IPS-15b (cell line): ENCODE measurements around the gene PTPRJ.
"Not testable (repeated sequence)": the region's sequence is repeated elsewhere in the genome, so short reads cannot be mapped to it uniquely, and the experiment has no call there.

ENCODE experiments used
- H3K27me3 ChIP-seq: one replicate; pipeline ENCODE4 v1.6.1; 2013; ENCODE audit warnings: low read length; ENCODE audit not compliant: control insufficient read depth, insufficient read depth
- H3K36me3 ChIP-seq: one replicate; pipeline ENCODE4 v1.6.1; 2013; ENCODE audit warnings: low read length; ENCODE audit not compliant: control insufficient read depth, insufficient read depth
- H3K4me1 ChIP-seq: one replicate; pipeline ENCODE4 v1.6.1; 2013; ENCODE audit warnings: mild to moderate bottlenecking, low read length; ENCODE audit not compliant: control insufficient read depth, insufficient read depth
- H3K4me3 ChIP-seq: one replicate; pipeline ENCODE4 v1.5.1; 2013; ENCODE audit warnings: low read depth, low read length
- H3K9ac ChIP-seq: one replicate; pipeline ENCODE4 v1.6.1; 2013; ENCODE audit warnings: low read depth, mild to moderate bottlenecking, low read length
- H3K9me3 ChIP-seq: one replicate; pipeline ENCODE4 v1.6.1; 2013; ENCODE audit warnings: mild to moderate bottlenecking, low read length; ENCODE audit not compliant: control insufficient read depth, insufficient read depth

Gene PTPRJ

GRCh38 chr11:47980088-47980906 lies at the start of gene PTPRJ:
TSS of gene PTPRJ (plus strand) at chr11:47980559. CDS start at chr11:47980913, 354 bp downstream.
- Histone ChIP-seq H3K27me3 (peaks cover 14% of the 10 kb centered on the region), H3K9me3 (no peaks in the 10 kb centered on the region), H3K4me3 (peak within 1 kb of the TSS; percentile 72), H3K4me1 (peaks cover 10% of the 10 kb centered on the region), H3K9ac (peak within 1 kb of the TSS; percentile 77), H3K36me3 (no peaks in the 10 kb centered on the region)

- no peak overlapping the region for H3K4me3 ChIP-seq
- H3K9ac ChIP-seq, result no peak overlapping the region
- H3K9me3 ChIP-seq, result no peaks in the 10 kb centered on the region
- H3K36me3 ChIP-seq, result no peaks in the 10 kb centered on the region
- H3K27me3 ChIP-seq, result no peaks in the 10 kb centered on the region
- peaks cover 7% of the 10 kb centered on the region for H3K4me1 ChIP-seq
Measured at GRCh38 chr11:47932544-47932943, 47.8 kb upstream of the PTPRJ start.

GRCh38 chr11:47933797-47934196 lies 46.6 kb upstream of the PTPRJ start:
- H3K36me3 ChIP-seq, H3K9ac ChIP-seq, H3K4me1 ChIP-seq, H3K27me3 ChIP-seq, H3K4me3 ChIP-seq, H3K9me3 ChIP-seq: not testable (repeated sequence)

- H3K9me3 ChIP-seq, result no peaks in the 10 kb centered on the region
- H3K36me3 ChIP-seq, result no peaks in the 10 kb centered on the region
- H3K4me3 ChIP-seq, result no peak overlapping the region
- no peaks in the 10 kb centered on the region for H3K27me3 ChIP-seq
- H3K4me1 ChIP-seq, result no peaks in the 10 kb centered on the region
- H3K9ac ChIP-seq, result no peak overlapping the region
Measured at GRCh38 chr11:47938791-47939560, 41.4 kb upstream of the PTPRJ start.

GRCh38 chr11:47940904-47941649 lies 39.3 kb upstream of the PTPRJ start:
- Histone ChIP-seq H3K4me1 (peaks cover 6% of the 10 kb centered on the region), H3K9me3 (no peaks in the 10 kb centered on the region), H3K36me3 (no peaks in the 10 kb centered on the region)

GRCh38 chr11:47941907-47942558 lies 38.3 kb upstream of the PTPRJ start:
- Histone ChIP-seq H3K9ac (no peak overlapping the region), H3K36me3 (no peaks in the 10 kb centered on the region), H3K4me3 (no peak overlapping the region), H3K9me3 (no peaks in the 10 kb centered on the region), H3K27me3 (no peaks in the 10 kb centered on the region), H3K4me1 (peaks cover 10% of the 10 kb centered on the region)

More at GRCh38 chr11:47940904-47941649, 39.3 kb upstream of the PTPRJ start:
- Histone ChIP-seq H3K9ac (no peak overlapping the region), H3K27me3 (no peaks in the 10 kb centered on the region), H3K4me3 (no peak overlapping the region)

GRCh38 chr11:47943721-47944586 lies 36.4 kb upstream of the PTPRJ start:
- H3K36me3 ChIP-seq, result no peaks in the 10 kb centered on the region
- no peaks in the 10 kb centered on the region for H3K27me3 ChIP-seq
- peak overlapping the region; percentile 35 for H3K4me3 ChIP-seq
- peaks cover 13% of the 10 kb centered on the region for H3K4me1 ChIP-seq
- peak overlapping the region; percentile 5 for H3K9ac ChIP-seq
- H3K9me3 ChIP-seq, result no peaks in the 10 kb centered on the region

- Histone ChIP-seq H3K36me3 (no peaks in the 10 kb centered on the region), H3K9ac (no peak overlapping the region), H3K4me3 (no peak overlapping the region), H3K4me1 (peaks cover 13% of the 10 kb centered on the region), H3K27me3 (no peaks in the 10 kb centered on the region), H3K9me3 (no peaks in the 10 kb centered on the region)
Measured at GRCh38 chr11:47944632-47945031, 35.7 kb upstream of the PTPRJ start.

- Histone ChIP-seq H3K4me1 (peaks cover 13% of the 10 kb centered on the region), H3K27me3 (no peaks in the 10 kb centered on the region), H3K9me3 (no peaks in the 10 kb centered on the region), H3K9ac (no peak overlapping the region), H3K4me3 (no peak overlapping the region), H3K36me3 (no peaks in the 10 kb centered on the region)
Measured at GRCh38 chr11:47946682-47947559, 33.4 kb upstream of the PTPRJ start.

GRCh38 chr11:47948137-47948536 lies 32.2 kb upstream of the PTPRJ start:
- peaks cover 13% of the 10 kb centered on the region for H3K4me1 ChIP-seq
- no peaks in the 10 kb centered on the region for H3K36me3 ChIP-seq
- no peaks in the 10 kb centered on the region for H3K9me3 ChIP-seq
- H3K4me3 ChIP-seq, result no peak overlapping the region
- H3K27me3 ChIP-seq, result no peaks in the 10 kb centered on the region
- H3K9ac ChIP-seq, result no peak overlapping the region
